ENCODE measurements around the gene ZNF804B.

The ZNF804B gene

DNA sequence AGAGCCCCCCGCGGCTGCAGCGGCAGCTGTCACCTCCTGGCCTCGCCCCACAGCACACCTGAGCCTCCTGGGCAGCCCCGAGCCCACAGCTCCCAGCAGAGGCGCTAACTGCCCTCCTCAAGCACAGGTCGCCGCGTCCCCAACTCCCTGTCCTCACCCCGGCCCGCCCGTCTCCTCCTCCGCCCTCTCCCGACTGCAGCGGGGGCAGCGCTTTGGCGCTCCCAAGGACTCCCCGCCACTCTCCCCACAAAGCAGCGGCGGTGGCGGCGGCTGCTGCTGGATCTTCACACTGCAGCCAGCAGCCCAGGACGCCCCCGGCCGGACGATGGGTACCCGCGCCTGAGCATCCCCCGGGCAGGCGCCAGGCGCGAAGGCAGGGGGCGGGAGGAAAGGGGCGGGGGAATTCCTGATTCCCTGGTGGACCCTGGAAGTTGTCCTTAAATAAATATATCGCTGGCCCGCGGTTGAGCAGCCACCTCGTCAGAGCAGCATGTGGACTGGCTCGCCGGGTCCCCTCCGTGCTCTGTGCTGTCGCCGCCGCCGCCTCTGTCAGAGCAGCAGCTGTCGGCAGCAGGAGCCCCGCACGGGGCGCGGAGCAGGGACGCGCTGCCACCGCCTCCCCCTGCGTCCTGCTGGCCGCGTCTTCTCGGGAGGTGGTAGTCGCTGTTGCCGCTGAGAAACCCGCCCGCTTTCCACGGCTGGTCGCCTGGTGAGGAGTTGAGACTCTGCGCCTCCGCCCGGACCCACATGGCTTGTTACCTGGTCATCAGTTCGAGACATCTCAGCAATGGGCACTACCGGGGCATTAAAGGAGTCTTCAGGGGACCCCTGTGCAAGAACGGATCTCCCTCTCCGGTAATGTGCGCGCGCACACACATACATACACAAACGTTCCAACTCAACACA, at the start of gene ZNF804B:
Gene ZNF804B, plus strand, starts transcription at position 471 of the 906 bp plus-strand sequence. Its CDS starts 277 bp downstream, at position 748.
- no peak for DNase-seq

DNA sequence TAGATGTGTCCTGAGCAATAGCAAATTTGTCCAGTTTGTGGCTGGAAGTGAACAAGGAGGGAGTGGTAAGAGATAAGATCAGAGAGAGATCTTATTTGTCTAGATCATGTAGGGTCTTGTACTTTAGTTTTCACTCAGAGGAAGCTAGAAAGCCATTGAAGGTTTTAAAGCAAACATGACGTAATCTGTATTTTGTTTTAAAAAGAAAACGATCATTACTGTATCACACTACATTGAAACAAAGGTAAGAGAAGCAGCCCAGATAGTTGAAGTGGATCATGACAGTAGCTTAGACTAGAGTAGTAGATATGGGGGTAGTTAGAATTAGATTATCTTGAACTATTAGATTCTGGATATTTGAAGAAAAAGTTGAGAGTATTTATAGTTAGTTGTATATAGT, 23.6 kb upstream of the ZNF804B start:
- no peak for DNase-seq

DNA sequence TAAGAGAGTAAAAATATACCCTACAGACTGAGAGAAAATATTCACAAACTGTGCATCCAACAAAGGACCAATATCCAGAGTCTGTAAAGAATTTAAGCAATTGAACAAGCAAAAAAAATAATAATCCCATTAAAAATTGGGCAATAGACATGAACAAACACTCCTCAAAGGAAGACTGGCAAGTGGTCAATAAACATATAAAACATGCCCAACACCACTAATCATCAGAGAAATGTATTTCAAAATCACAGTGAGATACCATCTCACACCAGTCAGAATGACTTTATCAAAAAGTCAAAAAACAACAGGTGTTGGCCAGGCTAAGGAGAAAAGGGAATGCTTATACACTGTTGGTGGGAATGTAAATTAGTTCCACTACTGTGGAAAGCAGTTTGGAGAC, 21.9 kb upstream of the ZNF804B start:
- no peak for DNase-seq

DNA sequence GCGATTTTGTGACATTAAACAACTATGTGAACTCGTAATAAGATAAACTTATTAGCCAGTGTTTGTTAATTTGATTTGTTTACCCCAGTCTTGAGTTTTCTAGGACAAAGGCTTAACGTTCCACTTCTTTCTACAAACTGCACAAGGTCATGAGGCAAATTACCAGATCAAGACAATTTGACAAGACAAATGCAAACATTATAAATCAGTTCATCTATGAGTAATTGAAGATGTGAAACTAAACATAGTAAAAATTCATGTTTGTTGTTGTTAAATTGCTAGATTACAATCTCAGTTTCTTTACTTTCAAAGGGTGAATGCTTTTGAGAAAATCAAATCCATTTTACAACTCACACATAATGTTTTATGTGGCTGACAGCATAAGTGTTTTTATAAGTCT, 13.4 kb upstream of the ZNF804B start:
- no peak for DNase-seq

DNA sequence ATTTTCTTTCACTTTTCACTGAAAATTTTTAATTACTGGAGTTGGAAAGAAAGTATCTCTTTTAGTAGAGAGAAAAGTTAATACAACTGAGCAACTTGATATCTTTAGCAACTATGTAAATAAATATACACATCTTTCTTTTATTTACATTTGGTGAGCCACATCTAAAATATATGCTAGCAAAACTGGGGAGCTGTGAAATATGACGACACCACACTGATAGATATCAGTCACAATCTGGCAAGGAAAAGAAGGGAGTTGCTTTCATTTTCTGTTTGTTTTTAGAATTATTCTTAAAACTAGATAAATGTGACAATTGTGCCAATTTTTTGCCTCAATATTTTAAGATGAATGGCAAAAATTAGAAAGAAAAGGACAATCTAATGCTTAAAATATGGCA, 2.7 kb upstream of the ZNF804B start:
- no peak for DNase-seq

DNA sequence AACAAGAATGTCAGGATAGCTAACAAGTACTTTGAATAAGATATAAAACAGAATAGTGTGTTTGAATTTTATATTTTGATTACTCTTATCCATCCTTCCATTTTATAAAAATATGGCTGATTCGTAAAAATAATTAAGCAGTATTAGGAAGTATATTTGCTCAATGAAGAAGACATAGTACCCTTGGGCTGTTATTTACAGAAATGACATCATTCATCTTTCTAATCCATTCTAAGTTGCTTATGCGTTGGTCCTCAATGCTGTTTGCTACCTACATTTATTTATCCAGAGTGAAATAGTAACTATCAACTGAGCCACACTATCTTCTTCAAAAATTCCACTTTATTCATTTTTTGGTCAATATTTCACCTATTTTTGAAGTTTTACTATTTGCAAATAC, 2.1 kb upstream of the ZNF804B start:
- no peak for DNase-seq

DNA sequence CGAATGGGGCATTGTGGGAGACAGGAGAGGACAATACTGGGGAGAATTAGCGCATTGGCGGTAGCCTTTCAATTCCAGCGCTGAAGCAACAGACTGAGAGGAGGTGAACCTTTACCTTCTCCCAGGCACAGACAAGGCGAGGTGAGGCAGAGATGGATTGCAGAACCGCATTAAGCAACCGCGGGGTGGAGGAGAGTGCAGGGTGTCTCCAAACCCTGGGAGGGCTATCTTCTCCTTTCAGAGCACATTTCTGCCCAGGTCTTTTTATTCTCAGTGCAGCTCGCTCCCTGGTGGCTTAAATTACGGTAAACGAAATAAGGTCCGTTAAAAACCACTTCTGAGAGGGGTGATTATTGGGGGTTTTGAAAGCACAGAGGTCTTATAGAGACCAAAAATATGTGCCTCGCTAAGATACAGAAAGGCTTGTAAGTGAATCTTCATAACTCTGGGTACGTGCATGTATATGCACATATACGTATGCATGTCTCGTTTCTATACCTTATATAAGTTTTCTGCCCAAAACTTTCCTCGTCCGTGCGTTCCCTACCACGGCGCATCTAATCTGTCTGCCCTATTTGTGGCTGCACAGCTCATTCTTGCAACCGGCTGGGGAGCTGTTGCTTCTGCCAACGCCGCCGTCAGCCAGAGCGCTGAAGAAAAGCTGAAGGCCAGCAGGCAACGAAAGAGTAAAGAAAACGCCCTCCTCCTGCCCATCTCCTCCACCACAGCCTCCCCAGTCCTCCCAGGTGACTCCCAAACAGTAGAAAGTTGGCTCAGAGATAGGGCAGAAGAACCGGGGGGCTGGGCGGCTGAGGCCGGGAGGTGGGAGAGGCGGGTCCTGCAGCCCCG, 895 bp upstream of the ZNF804B start:
- no peak for DNase-seq

DNA sequence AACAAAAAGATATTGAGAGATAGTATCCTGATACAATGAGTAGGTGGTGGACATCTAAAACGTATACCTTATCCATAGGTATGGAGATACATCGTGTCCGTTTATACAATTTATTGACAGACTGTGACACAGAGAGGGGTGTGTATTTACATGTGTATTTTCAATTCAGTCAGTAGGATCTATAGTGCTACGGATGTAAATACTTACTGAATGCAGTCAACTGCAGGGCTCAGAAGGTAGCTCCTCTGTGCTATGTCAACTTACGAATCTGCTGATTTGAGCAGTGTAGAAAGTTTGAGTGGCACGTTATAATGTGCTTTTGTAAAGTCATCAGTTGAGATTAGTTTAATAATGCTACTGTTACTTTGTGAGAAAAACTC, 626 bp downstream of the ZNF804B start:
- no peak for DNase-seq

DNA sequence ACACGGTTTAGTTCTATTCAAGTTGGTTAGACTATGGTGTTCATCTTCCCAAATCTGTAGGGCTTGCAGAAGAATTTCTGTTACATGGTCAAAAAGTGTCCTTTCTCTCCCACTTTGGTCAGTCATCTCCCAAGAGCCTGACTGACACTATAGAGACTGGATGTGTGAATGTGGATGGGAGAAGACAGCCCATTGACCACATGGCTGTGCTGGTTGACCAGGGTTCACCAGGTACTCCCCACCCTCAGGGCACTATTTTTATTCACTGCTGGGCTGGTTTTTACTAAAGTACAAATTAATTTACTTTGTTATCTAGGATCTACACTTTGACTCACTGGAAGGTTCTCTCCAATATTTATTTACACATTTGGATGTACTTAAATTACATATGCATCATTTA, 2.3 kb downstream of the ZNF804B start:
- no peak for DNase-seq

DNA sequence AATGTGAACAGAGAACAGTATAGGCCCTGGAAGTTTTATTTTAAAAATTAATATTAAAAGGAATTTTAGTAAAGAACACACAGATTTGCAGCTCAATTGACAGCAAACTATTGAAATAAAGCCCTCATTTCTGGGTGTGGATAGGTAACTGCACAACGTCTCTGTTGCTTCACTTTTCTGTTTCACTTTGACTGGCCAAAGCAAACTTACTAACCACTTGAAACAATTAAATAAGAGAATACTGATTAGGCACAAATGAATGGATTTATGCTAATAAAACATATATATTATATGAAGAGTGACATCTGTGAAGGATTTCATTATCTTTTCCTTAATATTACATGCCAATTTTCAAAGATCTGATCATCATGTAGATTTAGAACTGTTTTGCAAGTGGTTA, 11.9 kb downstream of the ZNF804B start:
- DNase-seq: no peak

DNA sequence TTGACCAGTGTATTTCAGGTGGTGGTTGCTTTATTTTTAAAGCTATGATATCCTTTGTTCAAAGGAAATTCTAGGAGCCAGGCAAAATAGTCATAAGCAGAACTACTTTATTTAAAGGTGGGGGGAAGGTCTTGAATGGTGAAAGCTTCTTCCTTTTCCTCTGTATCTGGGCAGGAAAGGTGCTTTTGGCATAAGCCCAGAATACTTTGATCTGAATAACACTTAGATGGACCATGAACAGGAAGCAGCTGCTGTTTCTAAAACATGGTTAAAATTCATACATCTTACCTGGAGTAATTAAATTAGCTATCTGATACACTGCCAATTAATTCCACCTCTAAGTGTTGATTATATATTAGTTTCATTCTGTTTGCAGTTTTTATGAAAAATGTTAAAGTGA, 13.3 kb downstream of the ZNF804B start:
- DNase-seq: no peak

DNA sequence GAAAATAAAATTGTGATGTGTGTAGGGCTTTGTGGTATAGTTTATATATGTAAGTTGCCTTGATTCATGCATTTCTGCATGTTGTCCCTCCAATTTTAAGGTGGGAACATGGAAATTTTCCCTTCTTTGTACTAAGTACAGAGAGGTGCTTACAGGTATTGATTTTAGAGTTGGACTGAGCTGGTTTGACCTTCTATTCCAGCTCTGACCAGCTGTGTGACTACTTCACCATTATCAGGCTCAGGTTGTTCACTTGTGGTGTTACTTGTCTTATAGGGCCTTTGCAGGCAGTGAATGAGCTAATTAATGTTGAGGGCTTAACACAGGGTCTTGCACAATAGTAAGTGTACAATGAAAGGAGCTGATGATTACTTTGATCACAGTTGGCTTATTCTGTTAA, 16.3 kb downstream of the ZNF804B start:
- no peak for DNase-seq

DNA sequence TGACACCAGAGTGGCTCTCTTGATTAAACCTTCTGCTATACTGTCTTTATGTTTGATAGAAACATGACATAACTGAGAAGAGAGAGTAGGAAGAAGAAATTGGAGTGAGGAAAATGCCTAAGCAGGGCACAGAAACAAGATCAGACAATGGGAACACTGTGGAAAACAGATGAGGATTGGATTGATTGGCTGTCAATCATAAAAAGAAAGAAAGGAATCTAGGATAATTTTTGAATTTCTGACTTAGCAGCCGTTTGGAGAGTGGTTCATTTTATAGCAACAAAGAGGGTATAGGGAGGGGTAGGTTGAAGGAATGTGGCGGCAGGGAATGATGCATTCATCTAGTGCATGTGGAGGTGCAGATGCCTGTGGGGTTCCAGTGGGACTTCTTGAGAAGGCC, 28.3 kb downstream of the ZNF804B start:
- DNase-seq: no peak

DNA sequence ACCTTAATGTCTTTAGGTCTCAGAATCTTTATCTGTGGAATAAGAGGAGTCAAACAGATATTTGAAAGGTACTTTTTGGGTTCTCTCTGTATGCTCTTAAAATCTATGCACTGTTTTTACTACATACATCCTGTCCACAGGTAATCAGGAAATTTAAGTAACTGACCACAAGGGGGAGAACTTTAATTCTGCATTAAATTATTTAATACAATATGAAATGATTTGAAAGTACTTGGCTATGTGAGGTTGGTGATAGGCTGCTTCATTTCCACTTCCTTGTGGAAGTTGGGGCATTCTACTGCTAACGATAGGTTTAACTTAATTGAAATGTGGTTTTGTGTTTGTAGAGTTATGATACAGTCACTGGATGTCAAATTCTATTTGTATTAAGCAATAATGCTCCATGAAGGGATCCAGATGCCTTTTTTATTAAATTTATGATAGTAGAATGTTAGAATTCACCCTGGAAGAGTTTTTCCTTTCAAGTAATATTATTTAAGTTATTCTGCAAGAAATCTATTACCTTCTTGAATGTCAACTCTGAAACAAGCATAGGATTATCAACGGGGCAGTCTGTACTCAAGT, 30.1 kb downstream of the ZNF804B start:
- no peak for DNase-seq

DNA sequence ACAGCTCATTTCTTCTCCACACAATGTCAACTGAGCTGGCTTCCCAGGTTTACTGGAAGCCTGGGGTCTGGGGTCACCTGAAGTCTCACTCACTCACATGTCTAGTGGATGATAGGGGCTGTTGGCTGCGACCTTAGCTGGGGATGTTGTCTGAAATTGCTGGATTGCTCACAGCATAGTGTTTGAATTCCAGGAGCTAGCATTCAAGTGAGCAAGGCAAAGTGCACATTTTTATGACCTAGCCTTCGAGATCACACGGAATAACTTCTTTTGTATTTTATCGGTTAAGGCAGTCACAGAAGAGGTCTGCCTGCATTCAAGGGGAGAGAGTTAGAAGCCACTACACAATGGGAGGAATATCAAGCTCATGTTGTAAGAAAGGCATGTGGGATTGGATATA, 32.4 kb downstream of the ZNF804B start:
- no peak for DNase-seq

DNA sequence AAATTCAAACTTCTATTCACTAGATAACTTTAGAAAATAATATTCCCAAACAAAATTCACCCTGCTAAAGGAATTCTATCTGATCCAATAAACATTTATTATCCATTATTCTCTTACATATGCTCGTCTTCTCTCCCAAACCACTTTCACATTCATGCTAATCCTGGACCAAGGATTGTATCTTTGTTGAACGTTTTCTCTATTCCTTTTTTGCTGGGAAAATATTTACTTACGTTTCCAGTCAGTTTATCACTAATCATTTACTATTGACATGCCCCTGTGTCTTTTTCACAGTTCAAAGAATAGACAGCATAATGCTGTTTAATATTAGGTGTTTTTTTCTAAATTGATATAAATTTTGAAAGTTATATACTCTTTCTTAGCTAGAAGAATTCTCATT, 32.9 kb downstream of the ZNF804B start:
- DNase-seq: no peak

DNA sequence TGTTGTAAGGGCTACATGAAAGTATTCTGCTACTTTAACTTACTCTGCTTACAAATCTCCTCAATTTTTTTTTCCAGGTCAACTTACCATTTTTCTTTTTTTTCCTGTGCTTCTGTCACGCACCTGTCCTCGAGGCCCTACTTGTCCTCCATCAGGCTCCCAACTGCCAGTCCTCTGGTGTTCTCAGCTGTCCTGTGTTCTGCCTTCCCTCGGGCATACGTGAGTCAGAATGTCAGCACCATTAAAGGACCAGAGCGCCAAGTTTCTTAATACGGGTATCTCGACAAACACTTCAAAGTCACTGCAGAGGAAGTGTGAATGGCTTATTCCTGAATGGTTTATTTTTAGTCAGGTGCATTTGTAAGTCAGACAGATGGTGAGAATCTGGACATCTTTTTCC, 36.1 kb downstream of the ZNF804B start, which contains the start of gene TEX47:
Gene TEX47, minus strand, starts transcription at position 185 of the 400 bp plus-strand sequence. CDS start 795 bp downstream, outside the sequence.
- DNase-seq: no peak

DNA sequence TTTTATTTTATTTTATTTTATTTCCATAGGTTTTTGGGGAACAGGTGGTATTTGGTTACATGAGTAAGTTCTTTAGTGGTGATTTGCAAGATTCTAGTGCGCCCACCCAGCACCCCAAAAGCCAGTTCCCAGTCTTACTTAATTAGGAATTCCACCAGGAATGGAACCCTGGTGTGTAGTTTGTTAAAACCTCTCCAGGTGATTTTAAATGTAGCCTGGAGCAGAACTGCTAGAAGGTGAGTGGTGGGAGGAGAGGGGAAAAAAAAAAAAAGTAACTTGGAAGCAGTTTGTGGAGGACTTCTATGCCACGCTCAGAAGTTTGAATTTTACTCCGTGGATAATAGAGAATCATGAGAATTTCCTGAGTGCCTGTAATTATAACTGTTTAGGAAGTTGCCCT, 41.5 kb downstream of the ZNF804B start:
- DNase-seq: no peak

DNA sequence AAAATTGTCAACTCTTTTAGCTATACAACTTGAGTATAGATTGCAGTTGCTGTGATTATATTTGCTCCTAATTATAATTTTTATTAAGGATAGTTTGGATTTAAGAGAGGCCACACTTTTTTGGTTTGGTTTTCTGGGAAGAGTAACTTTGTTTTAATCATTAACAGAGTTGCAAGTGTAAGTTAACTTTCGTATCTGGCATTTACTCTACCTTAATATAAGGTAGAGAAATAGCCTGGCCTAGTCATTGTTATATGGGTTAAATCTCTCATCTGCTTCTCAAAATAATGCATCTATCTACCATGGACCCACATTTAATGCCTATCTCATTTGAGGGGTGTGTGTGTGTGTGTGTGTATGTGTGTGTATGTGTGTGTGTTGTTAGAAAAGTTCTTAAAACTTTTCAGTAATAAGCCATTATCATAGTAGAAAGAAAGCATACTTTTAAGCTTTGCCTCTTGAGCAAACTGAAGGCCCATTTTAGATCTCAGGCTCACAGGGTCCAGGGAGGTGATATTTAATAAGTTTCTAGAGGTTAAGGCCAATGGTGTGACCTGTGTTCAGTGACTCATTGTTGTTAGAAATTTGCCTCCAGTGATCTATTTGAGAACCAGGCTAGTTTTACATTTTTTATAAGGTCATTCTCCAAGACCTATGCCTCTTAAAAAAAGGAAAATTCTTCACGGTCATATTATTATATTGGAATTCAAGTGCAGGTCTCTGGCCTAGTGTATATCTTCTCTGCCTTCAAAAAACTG, 47.0 kb downstream of the ZNF804B start:
- DNase-seq: no peak

DNA sequence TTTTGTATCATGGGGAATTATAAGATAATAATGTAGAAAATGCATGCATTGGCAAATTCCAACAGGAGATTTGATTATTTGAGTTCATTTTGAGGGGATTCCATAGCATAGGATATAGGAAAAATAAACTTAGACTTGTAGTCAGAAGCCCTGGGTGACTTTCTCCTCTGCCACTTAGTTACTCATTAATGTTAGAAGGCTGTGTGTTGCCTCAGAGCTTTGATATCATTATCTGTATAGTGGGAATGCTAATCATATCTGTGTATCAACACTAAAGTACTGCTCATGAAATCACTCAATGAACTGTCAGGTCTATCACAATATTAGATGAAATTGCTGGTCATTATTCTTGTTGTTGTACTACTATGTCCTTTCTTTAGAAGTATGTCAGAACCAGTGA, 59.1 kb downstream of the ZNF804B start:
- DNase-seq: no peak

DNA sequence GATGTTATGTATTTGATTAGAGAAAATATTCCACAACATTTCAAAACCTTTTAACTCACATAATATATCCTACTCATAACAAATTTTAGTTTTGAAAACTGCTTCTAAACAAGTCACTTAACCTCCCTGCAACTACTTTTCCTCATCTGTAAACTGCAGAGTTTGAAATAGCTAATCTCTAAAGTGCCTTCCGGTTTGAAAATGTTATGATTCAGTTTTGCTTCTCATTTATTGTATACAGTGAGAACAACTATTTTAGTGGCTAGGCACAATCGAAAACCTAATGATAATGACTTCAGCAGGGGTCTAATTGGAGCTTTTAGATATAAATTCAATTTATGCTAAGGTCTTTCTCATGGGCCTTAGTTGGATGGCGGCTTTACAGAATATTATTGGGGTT, 66.7 kb downstream of the ZNF804B start:
- DNase-seq: no peak

DNA sequence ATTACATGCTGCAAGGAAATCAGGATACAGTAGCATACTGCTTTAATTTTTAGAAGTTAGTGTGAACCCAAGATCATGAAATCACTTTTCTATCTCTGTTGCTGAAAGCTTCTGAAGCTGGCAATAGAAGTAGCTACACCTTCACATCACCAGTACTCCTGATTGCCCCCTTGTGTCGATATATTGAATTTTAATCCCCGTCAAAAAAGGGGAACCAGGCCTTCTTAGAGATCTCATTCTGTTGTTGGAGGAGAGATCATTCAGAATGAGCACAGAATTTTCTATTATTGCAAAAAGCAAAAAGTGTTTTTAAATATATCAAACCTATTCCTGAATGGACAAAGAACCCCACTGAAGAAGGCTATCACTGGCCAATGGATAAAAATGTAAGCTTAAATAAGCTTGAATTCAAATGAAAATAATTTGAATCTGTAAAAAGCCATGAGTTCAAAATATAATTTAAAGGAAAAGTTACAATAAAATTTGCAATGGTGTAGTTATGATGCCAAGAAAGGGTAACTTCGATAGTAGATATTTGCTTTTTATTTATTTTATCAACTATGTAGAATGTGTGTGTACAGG, 75.7 kb downstream of the ZNF804B start:
- DNase-seq: no peak

All from stimulated activated CD4-positive, alpha-beta T cell treated with anti-CD3 and anti-CD28 coated beads, Interleukin-2, amount 100 ng/mL, for 48 hours (primary cell).